Hepatocyte (in vitro differentiated cells): ENCODE measurements around the gene THSD7B. TPM values are rescaled to one million over a fixed set of nuclear protein-coding genes. Genes with fewer than 3 reads are reported as not detected.

Experiments
- DNase-seq: peaks from one replicate; pipeline ENCODE4 v3.0.0-alpha.2; 2016; ENCODE audit warnings: low spot score
- H2AFZ ChIP-seq: fragments of 200-600 bp; sonication (generic); 2 replicates; pipeline ENCODE4 v1.6.0; 2016; ENCODE audit warnings: antibody characterized with exemption, mild to moderate bottlenecking
- H3K27ac ChIP-seq: fragments of 200-600 bp; sonication (generic); 2 replicates; pipeline ENCODE4 v1.5.1; 2016; ENCODE audit warnings: mild to moderate bottlenecking
- H3K27me3 ChIP-seq: fragments of 200-600 bp; sonication (generic); 2 replicates; pipeline ENCODE4 v1.6.1; 2016
- H3K36me3 ChIP-seq: fragments of 200-600 bp; sonication (generic); replicated peaks from 2 replicates; pipeline ENCODE4 v1.5.1; 2016; ENCODE audit warnings: low read depth; ENCODE audit not compliant: insufficient read depth
- H3K4me1 ChIP-seq: fragments of 200-600 bp; sonication (generic); 2 replicates; pipeline ENCODE4 v1.5.1; 2016; ENCODE audit warnings: mild to moderate bottlenecking, moderate library complexity; ENCODE audit not compliant: insufficient read depth
- H3K4me2 ChIP-seq: fragments of 200-600 bp; sonication (generic); 2 replicates; pipeline ENCODE4 v1.6.0; 2016
- H3K4me3 ChIP-seq: fragments of 200-600 bp; sonication (generic); 2 replicates; pipeline ENCODE4 v1.5.1; 2016; ENCODE audit warnings: mild to moderate bottlenecking
- H3K79me2 ChIP-seq: fragments of 200-600 bp; sonication (generic); 2 replicates; pipeline ENCODE4 v1.6.0; 2017; ENCODE audit warnings: mild to moderate bottlenecking
- H3K9me2 ChIP-seq: fragments of 200-600 bp; sonication (generic); replicated peaks from 2 replicates; pipeline ENCODE4 v1.6.0; 2017; ENCODE audit warnings: mild to moderate bottlenecking; ENCODE audit not compliant: insufficient read depth
- H3K9me3 ChIP-seq: fragments of 200-600 bp; sonication (generic); 2 replicates; pipeline ENCODE4 v1.5.1; 2016; ENCODE audit warnings: low read depth, mild to moderate bottlenecking
- H4K20me1 ChIP-seq: fragments of 200-600 bp; sonication (generic); 2 replicates; pipeline ENCODE4 v1.6.0; 2016; ENCODE audit warnings: mild to moderate bottlenecking; ENCODE audit not compliant: insufficient read depth, poor library complexity, severe bottlenecking
- EZH2 ChIP-seq: fragments of 200-600 bp; sonication (generic); IDR thresholded peaks from 2 replicates; pipeline ENCODE4 v1.6.1; 2016; ENCODE audit warnings: antibody characterized with exemption, mild to moderate bottlenecking, borderline replicate concordance
- EZH2phosphoT487 ChIP-seq: fragments of 200-600 bp; sonication (generic); IDR thresholded peaks from one replicate; pipeline ENCODE4 v1.6.1; 2018; ENCODE audit warnings: antibody characterized with exemption, mild to moderate bottlenecking, low read depth, moderate library complexity; ENCODE audit not compliant: unreplicated experiment, severe bottlenecking
- WGBS: methylation state at CpG from one replicate; pipeline ENCODE4 v1.1.6; 2016; ENCODE audit warnings: low lambda C conversion rate; ENCODE audit errors: missing lambda C conversion rate; 5-methylcytosine and 5-hydroxymethylcytosine counted together
- polyA plus RNA-seq: library from polyadenylated mRNA; unstranded; fragments of >200 nt; fragmentation: Nextera tagmentation; extraction: Ambion mirVana; gene quantifications from 2 replicates; pipeline ENCODE4 v1.2.1, GENCODE V29; 2016
- total RNA-seq: library from RNA; depleted of rRNA; stranded (reverse); fragments of >200 nt; gene quantifications from 2 replicates; pipeline ENCODE4 v1.2.3, GENCODE V29; 2014
- TF ChIP-seq, protein P1 (sequence below): fragments of 200-600 bp; sonication (generic); IDR thresholded peaks from 2 replicates; pipeline ENCODE4 v1.5.1; 2016; ENCODE audit warnings: antibody characterized with exemption, mild to moderate bottlenecking; ENCODE audit not compliant: poor library complexity

The THSD7B gene
- total and polyA plus RNA-seq, 2 experiments from 2014 or later = 0.48 to 5.7 TPM

GRCh38 chr2:137206069-137206468 lies 440.7 kb downstream of the THSD7B start:
- no peaks in the 10 kb centered on the region for H4K20me1 ChIP-seq
- H2AFZ ChIP-seq = no peak overlapping the region
- H3K4me2 ChIP-seq = no peak overlapping the region
- H3K4me1 ChIP-seq = peaks cover 8% of the 10 kb centered on the region
- DNase-seq = no peak
- TF ChIP-seq EZH2phosphoT487 (no peak), EZH2 (no peak)
- TF ChIP-seq, protein P1, sequence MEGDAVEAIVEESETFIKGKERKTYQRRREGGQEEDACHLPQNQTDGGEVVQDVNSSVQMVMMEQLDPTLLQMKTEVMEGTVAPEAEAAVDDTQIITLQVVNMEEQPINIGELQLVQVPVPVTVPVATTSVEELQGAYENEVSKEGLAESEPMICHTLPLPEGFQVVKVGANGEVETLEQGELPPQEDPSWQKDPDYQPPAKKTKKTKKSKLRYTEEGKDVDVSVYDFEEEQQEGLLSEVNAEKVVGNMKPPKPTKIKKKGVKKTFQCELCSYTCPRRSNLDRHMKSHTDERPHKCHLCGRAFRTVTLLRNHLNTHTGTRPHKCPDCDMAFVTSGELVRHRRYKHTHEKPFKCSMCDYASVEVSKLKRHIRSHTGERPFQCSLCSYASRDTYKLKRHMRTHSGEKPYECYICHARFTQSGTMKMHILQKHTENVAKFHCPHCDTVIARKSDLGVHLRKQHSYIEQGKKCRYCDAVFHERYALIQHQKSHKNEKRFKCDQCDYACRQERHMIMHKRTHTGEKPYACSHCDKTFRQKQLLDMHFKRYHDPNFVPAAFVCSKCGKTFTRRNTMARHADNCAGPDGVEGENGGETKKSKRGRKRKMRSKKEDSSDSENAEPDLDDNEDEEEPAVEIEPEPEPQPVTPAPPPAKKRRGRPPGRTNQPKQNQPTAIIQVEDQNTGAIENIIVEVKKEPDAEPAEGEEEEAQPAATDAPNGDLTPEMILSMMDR = no peak
- H3K4me3 ChIP-seq = no peak overlapping the region
- H3K9me2 ChIP-seq = no peaks in the 10 kb centered on the region
- H3K9me3 ChIP-seq = no peaks in the 10 kb centered on the region
- H3K79me2 ChIP-seq = no peaks in the 10 kb centered on the region
- no peaks in the 10 kb centered on the region for H3K27me3 ChIP-seq
- no peaks in the 10 kb centered on the region for H3K36me3 ChIP-seq
- 84% methylated on average over 3 of the region's 3 CpGs for WGBS
- H3K27ac ChIP-seq = no peak overlapping the region

- H3K4me1 ChIP-seq = peaks cover 8% of the 10 kb centered on the region
- no peaks in the 10 kb centered on the region for H3K9me3 ChIP-seq
- no peak for TF ChIP-seq EZH2
- TF ChIP-seq, protein P1 = no peak
- no peak for TF ChIP-seq EZH2phosphoT487
- no peak overlapping the region for H3K27ac ChIP-seq
- no peak overlapping the region for H3K4me2 ChIP-seq
- DNase-seq = no peak
- no peaks in the 10 kb centered on the region for H3K9me2 ChIP-seq
- 64% methylated on average over 1 of the region's 1 CpG for WGBS
- H2AFZ ChIP-seq = no peak overlapping the region
- H3K4me3 ChIP-seq = no peak overlapping the region
- H4K20me1 ChIP-seq = no peaks in the 10 kb centered on the region
- no peaks in the 10 kb centered on the region for H3K27me3 ChIP-seq
- H3K79me2 ChIP-seq = no peaks in the 10 kb centered on the region
- H3K36me3 ChIP-seq = no peaks in the 10 kb centered on the region
Observed at GRCh38 chr2:137207030-137207429, 441.7 kb downstream of the THSD7B start.

DNA sequence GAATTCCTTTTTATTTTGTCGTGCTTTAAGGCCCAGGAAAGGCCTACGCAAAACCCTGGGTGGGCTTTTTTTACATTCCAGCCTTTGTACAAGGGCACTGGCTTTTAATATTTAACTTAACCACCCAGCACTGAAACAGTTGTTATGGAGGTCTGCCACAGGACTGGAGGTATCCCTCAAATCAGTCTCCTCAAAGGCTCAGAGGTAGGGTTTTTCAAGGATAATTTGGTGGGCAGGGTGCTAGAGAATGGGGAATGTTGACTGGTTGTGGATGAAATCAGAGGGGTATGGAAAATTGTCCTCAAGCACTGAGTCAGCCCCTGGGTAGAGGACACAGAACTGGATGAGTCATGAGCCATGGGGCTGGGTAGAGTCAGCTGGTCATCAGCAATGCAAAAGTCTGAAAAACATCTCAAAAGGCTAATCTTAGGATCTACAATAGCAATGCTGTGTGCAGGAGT lies 443.1 kb downstream of the THSD7B start:
- 15% methylated on average over 2 of the region's 2 CpGs for WGBS
- no peaks in the 10 kb centered on the region for H3K9me2 ChIP-seq
- H3K36me3 ChIP-seq = no peaks in the 10 kb centered on the region
- no peaks in the 10 kb centered on the region for H3K9me3 ChIP-seq
- DNase-seq = peak; percentile 68
- TF ChIP-seq, protein P1 = no peak
- TF ChIP-seq EZH2 (no peak), EZH2phosphoT487 (no peak)
- H4K20me1 ChIP-seq = no peaks in the 10 kb centered on the region
- no peaks in the 10 kb centered on the region for H3K79me2 ChIP-seq
- H3K4me1 ChIP-seq = peaks cover 8% of the 10 kb centered on the region
- no peaks in the 10 kb centered on the region for H3K27me3 ChIP-seq
- peak overlapping the region; percentile 9 for H2AFZ ChIP-seq
- H3K27ac ChIP-seq = peak overlapping the region; percentile 83
- H3K4me3 ChIP-seq = no peak overlapping the region
- H3K4me2 ChIP-seq = peak overlapping the region; percentile 16

- TF ChIP-seq, protein P1 = no peak
- no peaks in the 10 kb centered on the region for H3K9me3 ChIP-seq
- H2AFZ ChIP-seq = no peak overlapping the region
- no peaks in the 10 kb centered on the region for H3K27me3 ChIP-seq
- H3K79me2 ChIP-seq = no peaks in the 10 kb centered on the region
- peaks cover 8% of the 10 kb centered on the region for H3K4me1 ChIP-seq
- H3K4me2 ChIP-seq = no peak overlapping the region
- no peaks in the 10 kb centered on the region for H3K36me3 ChIP-seq
- DNase-seq = no peak
- H4K20me1 ChIP-seq = no peaks in the 10 kb centered on the region
- no peak overlapping the region for H3K4me3 ChIP-seq
- H3K27ac ChIP-seq = no peak overlapping the region
- no peaks in the 10 kb centered on the region for H3K9me2 ChIP-seq
Observed at GRCh38 chr2:137210039-137210438, 444.7 kb downstream of the THSD7B start.
